DND-41 (cell line): ENCODE measurements around the gene PLEKHH1.

Experiments used
- CTCF ChIP-seq: IDR thresholded peaks from 2 replicates; pipeline ENCODE4 v1.5.1; 2012; ENCODE audit warnings: borderline replicate concordance, low read length, moderate library complexity, mild to moderate bottlenecking; ENCODE audit not compliant: poor library complexity, severe bottlenecking; ENCODE audit errors: extremely low read depth
- EZH2 ChIP-seq: IDR thresholded peaks from 3 replicates; pipeline ENCODE4 v1.6.1; 2012; ENCODE audit warnings: borderline replicate concordance, low read depth, mild to moderate bottlenecking, moderate library complexity, low read length, inconsistent platforms; ENCODE audit not compliant: severe bottlenecking

DNA sequence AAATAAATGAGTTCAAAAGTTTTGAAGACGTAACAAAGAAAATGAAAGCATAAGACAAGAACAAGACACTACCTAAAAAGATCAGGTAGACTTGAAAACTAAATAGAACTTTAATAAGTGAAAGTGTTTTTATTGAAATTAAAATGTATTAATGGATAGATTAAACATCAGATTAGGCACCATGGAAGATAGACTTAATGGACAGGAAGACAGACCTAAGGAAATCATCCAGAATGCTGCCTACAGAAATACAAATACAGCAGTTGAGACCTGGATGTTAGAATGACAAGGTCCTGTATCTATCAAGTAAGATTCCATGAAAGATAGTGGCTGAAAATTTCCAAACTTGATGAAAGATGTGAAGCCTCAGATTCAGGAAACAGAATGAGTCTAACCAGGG is 11.5 kb downstream of the PLEKHH1 start:
- no peak for TF ChIP-seq CTCF
- no peak for TF ChIP-seq EZH2
